ENCODE measurements around the gene KRTAP20-2.

The KRTAP20-2 gene

DNA sequence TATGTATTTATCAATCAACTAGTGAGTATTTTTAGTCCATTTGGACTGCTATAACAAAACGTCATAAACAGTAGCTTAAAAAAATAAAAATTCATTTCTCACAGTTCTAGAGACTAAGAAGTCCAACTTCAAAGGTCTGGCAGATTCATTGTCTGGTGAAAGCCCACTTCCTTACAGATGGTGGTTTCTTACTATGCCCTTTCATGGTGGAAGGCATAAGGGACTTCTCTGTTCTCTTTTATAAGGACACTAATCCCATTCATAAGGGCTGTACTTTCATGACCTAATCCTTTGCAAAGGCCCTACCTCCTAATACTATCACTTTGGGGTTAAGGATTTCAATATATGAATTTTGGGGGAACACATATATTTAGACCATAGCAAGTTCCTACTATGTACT, 45.6 kb downstream of the KRTAP20-2 start:
- TF ChIP-seq OSR1 (CRISPR knock-in tag; IDR thresholded peaks at IDR 0.05) (no peak), CREB5 (CRISPR knock-in tag; IDR thresholded peaks at IDR 0.05; ENCODE audit: low read depth) (no peak), ZNF70 (CRISPR knock-in tag; IDR thresholded peaks at IDR 0.05) (no peak), ZFP30 (CRISPR knock-in tag; IDR thresholded peaks at IDR 0.05) (no peak), ZFP3 (CRISPR knock-in tag; IDR thresholded peaks at IDR 0.05) (no peak), BACH2 (CRISPR knock-in tag; IDR thresholded peaks at IDR 0.05; ENCODE audit: borderline replicate concordance) (no peak), RARB (CRISPR knock-in tag; IDR thresholded peaks at IDR 0.05) (no peak), ESRRG (CRISPR knock-in tag; IDR thresholded peaks at IDR 0.05) (no peak), GLIS3 (CRISPR knock-in tag; IDR thresholded peaks at IDR 0.05) (no peak)
- TF ChIP-seq, protein P1, sequence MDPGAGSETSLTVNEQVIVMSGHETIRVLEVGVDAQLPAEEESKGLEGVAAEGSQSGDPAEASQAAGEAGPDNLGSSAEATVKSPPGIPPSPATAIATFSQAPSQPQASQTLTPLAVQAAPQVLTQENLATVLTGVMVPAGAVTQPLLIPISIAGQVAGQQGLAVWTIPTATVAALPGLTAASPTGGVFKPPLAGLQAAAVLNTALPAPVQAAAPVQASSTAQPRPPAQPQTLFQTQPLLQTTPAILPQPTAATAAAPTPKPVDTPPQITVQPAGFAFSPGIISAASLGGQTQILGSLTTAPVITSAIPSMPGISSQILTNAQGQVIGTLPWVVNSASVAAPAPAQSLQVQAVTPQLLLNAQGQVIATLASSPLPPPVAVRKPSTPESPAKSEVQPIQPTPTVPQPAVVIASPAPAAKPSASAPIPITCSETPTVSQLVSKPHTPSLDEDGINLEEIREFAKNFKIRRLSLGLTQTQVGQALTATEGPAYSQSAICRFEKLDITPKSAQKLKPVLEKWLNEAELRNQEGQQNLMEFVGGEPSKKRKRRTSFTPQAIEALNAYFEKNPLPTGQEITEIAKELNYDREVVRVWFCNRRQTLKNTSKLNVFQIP (CRISPR knock-in tag; IDR thresholded peaks at IDR 0.05; ENCODE audit: borderline replicate concordance, low read depth), result no peak
- no peak for ATAC-seq

DNA sequence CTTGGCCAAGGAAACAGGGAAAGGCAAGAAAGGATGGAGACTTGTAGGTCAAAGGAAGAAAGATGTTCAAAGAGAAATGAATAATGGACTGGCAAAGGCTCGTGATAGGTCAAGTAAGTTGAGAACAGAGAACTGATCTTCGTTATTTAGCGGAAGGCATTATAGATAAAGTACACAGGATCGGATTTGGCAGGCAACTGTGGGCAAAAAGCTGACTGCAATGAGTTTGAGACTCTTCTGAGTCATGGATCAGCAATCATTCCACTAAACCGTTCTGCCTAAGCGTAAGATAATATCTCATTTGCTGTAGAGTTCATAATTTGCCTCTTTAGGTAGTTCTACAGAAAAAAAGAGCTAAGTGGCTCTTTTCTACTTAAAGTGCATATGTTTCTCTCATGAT, 49.5 kb downstream of the KRTAP20-2 start:
- ATAC-seq, result peak; percentile 39; the same call in 1 of the 3 replicates
- TF ChIP-seq ZFP30 (CRISPR knock-in tag; IDR thresholded peaks at IDR 0.05), result no peak
- TF ChIP-seq, protein P1 (CRISPR knock-in tag; IDR thresholded peaks at IDR 0.05; ENCODE audit: borderline replicate concordance, low read depth), result no peak
- TF ChIP-seq CSDC2 (CRISPR knock-in tag; IDR thresholded peaks at IDR 0.05), result no peak
- no peak for TF ChIP-seq BACH2 (CRISPR knock-in tag; IDR thresholded peaks at IDR 0.05; ENCODE audit: borderline replicate concordance)
- no peak for TF ChIP-seq GLIS3 (CRISPR knock-in tag; IDR thresholded peaks at IDR 0.05)
- no peak for TF ChIP-seq ESRRG (CRISPR knock-in tag; IDR thresholded peaks at IDR 0.05)
- TF ChIP-seq TOX (CRISPR knock-in tag; IDR thresholded peaks at IDR 0.05; ENCODE audit: borderline replicate concordance), result no peak
- no peak for TF ChIP-seq ISL1 (CRISPR knock-in tag; IDR thresholded peaks at IDR 0.05)
- TF ChIP-seq TCF4 (CRISPR knock-in tag; IDR thresholded peaks at IDR 0.05; ENCODE audit: borderline replicate concordance), result no peak
- TF ChIP-seq ZNF8 (CRISPR knock-in tag; IDR thresholded peaks at IDR 0.05), result no peak
- TF ChIP-seq ZNF70 (CRISPR knock-in tag; IDR thresholded peaks at IDR 0.05), result no peak
- no peak for TF ChIP-seq SNAI2 (CRISPR knock-in tag; IDR thresholded peaks at IDR 0.05)
- no peak for TF ChIP-seq ARNTL (CRISPR knock-in tag; IDR thresholded peaks at IDR 0.05; ENCODE audit: borderline replicate concordance, low read depth)
- no peak for TF ChIP-seq RARB (CRISPR knock-in tag; IDR thresholded peaks at IDR 0.05)
- TF ChIP-seq ZFP3 (CRISPR knock-in tag; IDR thresholded peaks at IDR 0.05), result no peak
- TF ChIP-seq PPARA (CRISPR knock-in tag; IDR thresholded peaks at IDR 0.05; ENCODE audit: borderline replicate concordance), result no peak
- TF ChIP-seq CREB5 (CRISPR knock-in tag; IDR thresholded peaks at IDR 0.05; ENCODE audit: low read depth), result no peak
- no peak for TF ChIP-seq CSRNP3 (CRISPR knock-in tag; IDR thresholded peaks at IDR 0.05)

Data from SK-N-SH treated with all-trans-retinoic acid at 6 μM for 48 hours (cell line).